Measurements from ENCODE around the gene SLC25A44. TPM values are rescaled to one million over a fixed set of nuclear protein-coding genes. Genes with fewer than 3 reads are reported as not detected.

SLC25A44 gene
- total and polyA plus RNA-seq, 2 donors (not counting 1 experiment from before 2014, with no cell fraction given) = 14.9 to 27.2 TPM

DNA sequence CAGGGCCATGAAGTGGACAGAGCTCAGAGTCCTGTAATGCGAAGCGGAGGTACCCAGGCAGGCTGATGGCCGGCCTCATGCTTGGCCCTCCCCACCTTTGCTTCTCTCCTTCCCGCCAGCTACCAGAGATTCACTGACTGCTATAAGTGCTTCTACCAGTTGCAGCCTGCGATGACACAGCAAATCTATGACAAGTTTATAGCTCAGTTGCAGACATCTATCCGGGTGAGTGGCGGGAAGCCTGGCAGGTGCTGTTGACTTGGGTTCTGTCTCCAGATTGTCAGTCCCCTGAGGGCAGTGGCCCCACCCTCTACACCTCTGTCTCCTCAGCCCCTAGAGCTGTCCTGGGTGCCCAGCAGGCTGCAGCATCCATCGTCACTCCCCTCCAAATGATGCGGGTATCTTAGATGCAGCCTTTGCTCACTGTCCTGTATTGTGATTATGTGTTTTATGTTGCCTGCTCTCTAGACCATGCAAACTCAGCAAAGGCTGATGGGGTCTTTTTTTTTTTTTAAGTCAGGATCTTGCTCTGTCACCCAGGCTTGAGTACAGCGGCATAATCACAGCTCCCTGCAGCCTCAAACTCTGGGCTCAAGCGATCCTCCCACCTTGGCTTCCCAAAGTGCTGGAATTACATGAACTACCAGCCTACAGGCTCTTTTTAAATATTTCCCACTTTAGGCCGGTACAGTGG lies 38.4 kb downstream of the SLC25A44 start:
- Mint-ChIP-seq H3K4me3 (no peak overlapping the region), H3K27me3 (no peaks in the 10 kb centered on the region), H3K27ac (no peak overlapping the region), H3K4me1 (no peaks in the 10 kb centered on the region), H3K9me3 (ENCODE audit: insufficient read depth) (no peaks in the 10 kb centered on the region)
- intact Hi-C loops (cut with micrococcal nuclease) = no loop called here
- Histone ChIP-seq H3K27ac (ENCODE audit: low read length in 2 of 2) (no peak overlapping the region), H3K27me3 (replicated peaks in 1 of 4; ENCODE audit: control extremely low read depth in 1 of 4, control insufficient read depth in 3 of 4, insufficient read depth in 4 of 4, low read length in 3 of 4) (no peaks in the 10 kb centered on the region), H3K9me3 (ENCODE audit: control extremely low read depth in 1 of 3, control insufficient read depth in 2 of 3, insufficient read depth in 1 of 3, low read length in 2 of 3) (no peaks in the 10 kb centered on the region), H3K4me2 (replicated peaks; ENCODE audit: low read depth, low read length, poor library complexity, severe bottlenecking) (no peak overlapping the region), H3K9ac (ENCODE audit: low read length) (no peak overlapping the region), H4K20me1 (ENCODE audit: control insufficient read depth, insufficient read depth, low read length, poor library complexity, severe bottlenecking) (peaks cover 11% of the 10 kb centered on the region), H2AFZ (ENCODE audit: insufficient read depth, low read depth, low read length, poor library complexity, severe bottlenecking) (no peak overlapping the region), H3K4me1 (ENCODE audit: control insufficient read depth in 2 of 2, insufficient read depth in 2 of 2, low read length in 2 of 2) (no peaks in the 10 kb centered on the region), H3K79me2 (ENCODE audit: control insufficient read depth, insufficient read depth, low read length) (peaks cover 11% of the 10 kb centered on the region), H3K4me3 (ENCODE audit: control extremely low read depth in 1 of 5, extremely low read depth in 1 of 5, insufficient read depth in 1 of 5, low read depth in 2 of 5, low read length in 4 of 5) (no peak overlapping the region), H3K36me3 (replicated peaks in 1 of 2; ENCODE audit: control extremely low read depth in 1 of 2, control insufficient read depth in 1 of 2, extremely low read depth in 1 of 2, insufficient read depth in 2 of 2, low read length in 1 of 2) (peaks cover 7 to 36% of the 10 kb centered on the region in 2 experiments)
- ATAC-seq (ENCODE audit: low read depth) = no peak
- WGBS (ENCODE audit: insufficient coverage) = 66% methylated on average over 9 of the region's 12 CpGs
- TF ChIP-seq, protein P1, sequence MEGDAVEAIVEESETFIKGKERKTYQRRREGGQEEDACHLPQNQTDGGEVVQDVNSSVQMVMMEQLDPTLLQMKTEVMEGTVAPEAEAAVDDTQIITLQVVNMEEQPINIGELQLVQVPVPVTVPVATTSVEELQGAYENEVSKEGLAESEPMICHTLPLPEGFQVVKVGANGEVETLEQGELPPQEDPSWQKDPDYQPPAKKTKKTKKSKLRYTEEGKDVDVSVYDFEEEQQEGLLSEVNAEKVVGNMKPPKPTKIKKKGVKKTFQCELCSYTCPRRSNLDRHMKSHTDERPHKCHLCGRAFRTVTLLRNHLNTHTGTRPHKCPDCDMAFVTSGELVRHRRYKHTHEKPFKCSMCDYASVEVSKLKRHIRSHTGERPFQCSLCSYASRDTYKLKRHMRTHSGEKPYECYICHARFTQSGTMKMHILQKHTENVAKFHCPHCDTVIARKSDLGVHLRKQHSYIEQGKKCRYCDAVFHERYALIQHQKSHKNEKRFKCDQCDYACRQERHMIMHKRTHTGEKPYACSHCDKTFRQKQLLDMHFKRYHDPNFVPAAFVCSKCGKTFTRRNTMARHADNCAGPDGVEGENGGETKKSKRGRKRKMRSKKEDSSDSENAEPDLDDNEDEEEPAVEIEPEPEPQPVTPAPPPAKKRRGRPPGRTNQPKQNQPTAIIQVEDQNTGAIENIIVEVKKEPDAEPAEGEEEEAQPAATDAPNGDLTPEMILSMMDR (IDR thresholded peaks at IDR 0.05) = no peak
- TF ChIP-seq EZH2 (IDR thresholded peaks at IDR 0.05; ENCODE audit: borderline replicate concordance, insufficient read depth, low read depth, low read length, poor library complexity, severe bottlenecking) = no peak
- ChIA-PET POLR2A (no interaction called here), CTCF (interaction anchor here (1.2 to 1.6 kb wide), 3 partner anchors 47 to 91 kb away, joined by 3 to 7 read pairs (median 3); no protein-coding TSS in a partner anchor)
- no peak for DNase-seq

DNA sequence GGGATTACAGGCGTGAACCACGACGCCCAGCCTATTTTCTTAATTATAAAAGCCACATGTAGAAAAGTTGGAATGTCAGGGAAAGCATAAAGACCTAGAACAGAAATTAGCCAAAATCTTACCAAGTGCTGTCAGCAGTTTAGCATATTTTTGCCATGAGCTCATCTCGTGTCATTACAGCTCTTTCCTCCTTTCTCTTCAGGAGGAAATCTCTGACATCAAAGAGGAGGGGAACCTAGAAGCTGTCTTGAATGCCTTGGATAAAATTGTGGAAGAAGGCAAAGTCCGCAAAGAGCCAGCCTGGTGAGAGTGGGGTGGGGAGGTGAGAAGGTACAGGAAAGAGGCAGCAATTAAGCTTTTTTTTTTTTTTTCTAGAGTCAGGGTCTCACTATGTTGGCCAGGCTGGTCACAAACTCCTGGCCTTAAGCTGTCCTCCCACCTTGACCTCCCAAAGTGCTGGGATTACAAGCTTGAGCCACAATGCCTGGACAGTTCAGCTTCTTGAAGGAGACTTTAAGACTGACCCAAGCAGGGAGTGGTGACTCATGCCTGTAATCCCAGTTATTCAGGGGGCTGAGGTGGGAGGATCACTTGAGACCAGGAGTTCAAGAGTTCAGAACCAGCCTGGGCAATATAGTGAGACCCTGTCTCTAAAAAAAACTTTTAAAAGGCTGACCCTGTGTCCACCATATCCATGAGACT lies 39.7 kb downstream of the SLC25A44 start:
- no peak overlapping the region for H3K27ac Mint-ChIP-seq
- CTCF ChIA-PET = interaction anchor here (0.7 to 1.6 kb wide), 6 partner anchors 8 to 117 kb away, joined by 3 to 8 read pairs (median 4); no protein-coding TSS in a partner anchor

More for the DNA sequence above, 39.7 kb downstream of the SLC25A44 start:
- Histone ChIP-seq H4K20me1 (ENCODE audit: control insufficient read depth, insufficient read depth, low read length, poor library complexity, severe bottlenecking) (peaks cover 11% of the 10 kb centered on the region), H3K9ac (ENCODE audit: low read length) (no peak overlapping the region), H2AFZ (ENCODE audit: insufficient read depth, low read depth, low read length, poor library complexity, severe bottlenecking) (no peak overlapping the region), H3K27ac (ENCODE audit: low read length in 2 of 2) (no peak overlapping the region), H3K79me2 (ENCODE audit: control insufficient read depth, insufficient read depth, low read length) (peaks cover 5% of the 10 kb centered on the region), H3K9me3 (ENCODE audit: control extremely low read depth in 1 of 3, control insufficient read depth in 2 of 3, insufficient read depth in 1 of 3, low read length in 2 of 3) (no peaks in the 10 kb centered on the region), H3K36me3 (replicated peaks in 1 of 2; ENCODE audit: control extremely low read depth in 1 of 2, control insufficient read depth in 1 of 2, extremely low read depth in 1 of 2, insufficient read depth in 2 of 2, low read length in 1 of 2) (peaks cover 7 to 42% of the 10 kb centered on the region in 2 experiments), H3K27me3 (replicated peaks in 1 of 4; ENCODE audit: control extremely low read depth in 1 of 4, control insufficient read depth in 3 of 4, insufficient read depth in 4 of 4, low read length in 3 of 4) (no peaks in the 10 kb centered on the region), H3K4me3 (ENCODE audit: control extremely low read depth in 1 of 5, extremely low read depth in 1 of 5, insufficient read depth in 1 of 5, low read depth in 2 of 5, low read length in 4 of 5) (no peak overlapping the region), H3K4me2 (replicated peaks; ENCODE audit: low read depth, low read length, poor library complexity, severe bottlenecking) (no peak overlapping the region), H3K4me1 (ENCODE audit: control insufficient read depth in 2 of 2, insufficient read depth in 2 of 2, low read length in 2 of 2) (no peaks in the 10 kb centered on the region)
- WGBS (ENCODE audit: insufficient coverage) = 100% methylated on average over 1 of the region's 5 CpGs
- Mint-ChIP-seq H3K27me3 (no peaks in the 10 kb centered on the region), H3K4me1 (no peaks in the 10 kb centered on the region), H3K9me3 (ENCODE audit: insufficient read depth) (no peaks in the 10 kb centered on the region), H3K4me3 (no peak overlapping the region)
- POLR2A ChIA-PET = interaction anchor here (0.6 to 0.7 kb wide), 2 partner anchors 165 to 564 kb away, joined by 4 read pairs; no protein-coding TSS in a partner anchor
- intact Hi-C loops (cut with micrococcal nuclease) = no loop called here
- DNase-seq = no peak
- ATAC-seq (ENCODE audit: low read depth) = no peak
- TF ChIP-seq, protein P1 (IDR thresholded peaks at IDR 0.05) = no peak
- TF ChIP-seq EZH2 (IDR thresholded peaks at IDR 0.05; ENCODE audit: borderline replicate concordance, insufficient read depth, low read depth, low read length, poor library complexity, severe bottlenecking) = no peak
